Liver (tissue), 9 donors: ENCODE measurements around the gene SLC6A12. TPM values are rescaled to one million over a fixed set of nuclear protein-coding genes. Genes with fewer than 3 reads are reported as not detected.

Experiments used
- DNase-seq: peaks from one replicate; pipeline ENCODE4 v3.0.0-alpha.2; 2017; ENCODE audit warnings: low spot score
- H3K27ac ChIP-seq, 2 donors: one replicate each; pipeline ENCODE4 v1.7.0; 2013; ENCODE audit warnings: inconsistent platforms in 2 of 2, low read length in 2 of 2, control low read depth in 1 of 2, low read depth in 1 of 2, mild to moderate bottlenecking in 1 of 2
- H3K27me3 ChIP-seq, 4 donors: one replicate each; pipeline versions ENCODE4 v1.6.1 to v1.7.0; 2013; ENCODE audit warnings: low read length in 3 of 4, inconsistent platforms in 1 of 4, mild to moderate bottlenecking in 1 of 4, moderate library complexity in 1 of 4; ENCODE audit not compliant: control insufficient read depth in 4 of 4, insufficient read depth in 4 of 4
- H3K36me3 ChIP-seq, 4 donors: one replicate each; pipeline versions ENCODE4 v1.6.1 to v1.7.0; 2013; ENCODE audit warnings: low read length in 3 of 4, mild to moderate bottlenecking in 3 of 4, low read depth in 1 of 4, moderate library complexity in 1 of 4; ENCODE audit not compliant: control insufficient read depth in 4 of 4, insufficient read depth in 3 of 4
- H3K4me1 ChIP-seq, 4 donors: one replicate each; pipeline versions ENCODE4 v1.6.1 to v1.7.0; 2013; ENCODE audit warnings: low read length in 3 of 4, mild to moderate bottlenecking in 3 of 4, moderate library complexity in 1 of 4; ENCODE audit not compliant: control insufficient read depth in 4 of 4, insufficient read depth in 4 of 4
- H3K4me3 ChIP-seq, 3 donors: one replicate each; pipeline versions ENCODE4 v1.6.1 to v1.7.0; 2013; ENCODE audit warnings: low read length in 3 of 3, control low read depth in 1 of 3, low read depth in 1 of 3, mild to moderate bottlenecking in 1 of 3
- H3K9ac ChIP-seq, 2 donors: one replicate each; pipeline ENCODE4 v1.7.0; 2013; ENCODE audit warnings: low read length in 2 of 2, mild to moderate bottlenecking in 2 of 2, moderate library complexity in 2 of 2, control low read depth in 1 of 2, low read depth in 1 of 2
- H3K9me3 ChIP-seq, 4 donors: one replicate each; pipeline versions ENCODE4 v1.6.1 to v1.7.0; 2013; ENCODE audit warnings: low read length in 3 of 4; ENCODE audit not compliant: control insufficient read depth in 4 of 4
- EGR1 ChIP-seq, 2 donors: IDR thresholded peaks; 2 replicates each; pipeline ENCODE4 v1.6.1; 2016 to 2018; ENCODE audit warnings: antibody characterized with exemption in 2 of 2, low read depth in 2 of 2
- FOXA1 ChIP-seq: IDR thresholded peaks from 2 replicates; pipeline ENCODE4 v1.6.1; 2016; ENCODE audit warnings: antibody characterized with exemption
- FOXA2 ChIP-seq: IDR thresholded peaks from 2 replicates; pipeline ENCODE4 v1.6.1; 2016; ENCODE audit warnings: antibody characterized with exemption
- GABPA ChIP-seq, 2 donors: IDR thresholded peaks in 1 of 2; conservative IDR thresholded peaks in 1 of 2; 2 replicates each; pipeline ENCODE4 v1.6.1; 2016; ENCODE audit warnings: antibody characterized with exemption in 2 of 2, mild to moderate bottlenecking in 1 of 2, moderate library complexity in 1 of 2
- HNF4A ChIP-seq, 2 donors: conservative IDR thresholded peaks; 2 replicates each; pipeline ENCODE4 v1.6.1; 2016; ENCODE audit warnings: antibody characterized with exemption in 2 of 2, mild to moderate bottlenecking in 2 of 2
- HNF4G ChIP-seq: IDR thresholded peaks from 2 replicates; pipeline ENCODE4 v1.6.1; 2016; ENCODE audit warnings: antibody characterized with exemption
- JUND ChIP-seq, 2 donors: IDR thresholded peaks; 2 replicates each; pipeline ENCODE4 v1.6.1; 2016; ENCODE audit warnings: antibody characterized with exemption in 2 of 2
- NR2F2 ChIP-seq: IDR thresholded peaks from 2 replicates; pipeline ENCODE4 v1.6.1; 2016; ENCODE audit warnings: antibody characterized with exemption
- RAD21 ChIP-seq, 2 donors: IDR thresholded peaks; 2 replicates each; pipeline ENCODE4 v1.6.1; 2016; ENCODE audit warnings: antibody characterized with exemption in 2 of 2, mild to moderate bottlenecking in 2 of 2
- RXRA ChIP-seq, 2 donors: IDR thresholded peaks; 2 replicates each; pipeline ENCODE4 v1.6.1; 2017 to 2018; ENCODE audit warnings: antibody characterized with exemption in 2 of 2, mild to moderate bottlenecking in 1 of 2
- SP1 ChIP-seq: IDR thresholded peaks from 2 replicates; pipeline ENCODE4 v1.6.1; 2018; ENCODE audit warnings: antibody characterized with exemption, mild to moderate bottlenecking
- TAF1 ChIP-seq: conservative IDR thresholded peaks from 2 replicates; pipeline ENCODE4 v1.6.1; 2016; ENCODE audit warnings: antibody characterized with exemption, mild to moderate bottlenecking
- YY1 ChIP-seq: IDR thresholded peaks from 2 replicates; pipeline ENCODE4 v1.6.1; 2016; ENCODE audit warnings: antibody characterized with exemption, mild to moderate bottlenecking
- ZBTB33 ChIP-seq: IDR thresholded peaks from 2 replicates; pipeline ENCODE4 v1.6.1; 2016; ENCODE audit warnings: antibody characterized with exemption
- WGBS: extraction: QIAGEN DNeasy Blood & Tissue Kit; methylation state at CpG from one replicate; pipeline ENCODE4 v1.1.7; 2013; 5-methylcytosine and 5-hydroxymethylcytosine counted together
- polyA plus RNA-seq, 2 donors: library from polyadenylated mRNA; stranded (reverse) in 1 of 2; unstranded in 1 of 2; fragments of 200-250 nt in 1 of 2; fragments of >200 nt in 1 of 2; fragmentation: Nextera tagmentation in 1 of 2; extraction: Ambion mirVana in 1 of 2; gene quantifications; one replicate each; pipeline versions ENCODE4 v1.2.1 to v1.2.3, GENCODE V29; 2013 to 2015
- total RNA-seq, 2 donors: library from RNA; depleted of rRNA; stranded (reverse); fragments of >200 nt; gene quantifications; one replicate each; pipeline ENCODE4 v1.2.3, GENCODE V29; 2014
- TF ChIP-seq, protein P1 (sequence below): fragments of 150-350 bp; IDR thresholded peaks from 2 replicates; pipeline ENCODE4 v1.5.1; 2017; ENCODE audit warnings: improper control_type of control experiment, low read depth, low read length; ENCODE audit not compliant: missing input control
- TF ChIP-seq, protein P2 (sequence below): IDR thresholded peaks from 2 replicates; pipeline ENCODE4 v1.6.1; 2016; ENCODE audit warnings: antibody characterized with exemption
- TF ChIP-seq, protein P3 (sequence below): IDR thresholded peaks from 2 replicates; pipeline ENCODE4 v1.6.1; 2016; ENCODE audit warnings: antibody characterized with exemption
- TF ChIP-seq, protein P4 (sequence below): IDR thresholded peaks from 2 replicates; pipeline ENCODE4 v1.6.1; 2016; ENCODE audit warnings: antibody characterized with exemption, mild to moderate bottlenecking
- donor health status: healthy.
- donor health status: healthy.
- donor health status: healthy.
- donor health status: healthy.
- donor health status: healthy.

The SLC6A12 gene
- total and polyA plus RNA-seq, 4 donors: 18.2 to 30.3 (median 23.2) TPM

- TF ChIP-seq, protein P1, sequence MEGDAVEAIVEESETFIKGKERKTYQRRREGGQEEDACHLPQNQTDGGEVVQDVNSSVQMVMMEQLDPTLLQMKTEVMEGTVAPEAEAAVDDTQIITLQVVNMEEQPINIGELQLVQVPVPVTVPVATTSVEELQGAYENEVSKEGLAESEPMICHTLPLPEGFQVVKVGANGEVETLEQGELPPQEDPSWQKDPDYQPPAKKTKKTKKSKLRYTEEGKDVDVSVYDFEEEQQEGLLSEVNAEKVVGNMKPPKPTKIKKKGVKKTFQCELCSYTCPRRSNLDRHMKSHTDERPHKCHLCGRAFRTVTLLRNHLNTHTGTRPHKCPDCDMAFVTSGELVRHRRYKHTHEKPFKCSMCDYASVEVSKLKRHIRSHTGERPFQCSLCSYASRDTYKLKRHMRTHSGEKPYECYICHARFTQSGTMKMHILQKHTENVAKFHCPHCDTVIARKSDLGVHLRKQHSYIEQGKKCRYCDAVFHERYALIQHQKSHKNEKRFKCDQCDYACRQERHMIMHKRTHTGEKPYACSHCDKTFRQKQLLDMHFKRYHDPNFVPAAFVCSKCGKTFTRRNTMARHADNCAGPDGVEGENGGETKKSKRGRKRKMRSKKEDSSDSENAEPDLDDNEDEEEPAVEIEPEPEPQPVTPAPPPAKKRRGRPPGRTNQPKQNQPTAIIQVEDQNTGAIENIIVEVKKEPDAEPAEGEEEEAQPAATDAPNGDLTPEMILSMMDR: no peak
- TF ChIP-seq, protein P2, sequence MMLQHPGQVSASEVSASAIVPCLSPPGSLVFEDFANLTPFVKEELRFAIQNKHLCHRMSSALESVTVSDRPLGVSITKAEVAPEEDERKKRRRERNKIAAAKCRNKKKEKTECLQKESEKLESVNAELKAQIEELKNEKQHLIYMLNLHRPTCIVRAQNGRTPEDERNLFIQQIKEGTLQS: no peak
- TF ChIP-seq, protein P3, sequence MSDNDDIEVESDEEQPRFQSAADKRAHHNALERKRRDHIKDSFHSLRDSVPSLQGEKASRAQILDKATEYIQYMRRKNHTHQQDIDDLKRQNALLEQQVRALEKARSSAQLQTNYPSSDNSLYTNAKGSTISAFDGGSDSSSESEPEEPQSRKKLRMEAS: no peak
- TF ChIP-seq EGR1 (IDR thresholded peaks at IDR 0.05; ENCODE audit: low read depth in 2 of 2): no peak
- TF ChIP-seq NR2F2: no peak
- no peak for TF ChIP-seq YY1
Observed at GRCh38 chr12:197911-198695, 15.9 kb downstream of the SLC6A12 start (continued).

- 93% methylated on average over 3 of the region's 3 CpGs for WGBS
- no peak overlapping the region for H3K9ac ChIP-seq
- no peaks in the 10 kb centered on the region for H3K4me1 ChIP-seq
- no peak overlapping the region for H3K27ac ChIP-seq
- H3K36me3 ChIP-seq: peaks cover 0 to 95% (median 53%) of the 10 kb centered on the region in 4 donors
- no peak for DNase-seq
- H3K27me3 ChIP-seq: no peaks in the 10 kb centered on the region
- no peak overlapping the region for H3K4me3 ChIP-seq
- TF ChIP-seq GABPA (IDR thresholded peaks at IDR 0.05 in 1 of 2, conservative IDR thresholded peaks at IDR 0.05 in 1 of 2) (no peak), RAD21 (IDR thresholded peaks at IDR 0.05) (no peak), JUND (IDR thresholded peaks at IDR 0.05) (no peak), RXRA (IDR thresholded peaks at IDR 0.05) (no peak), HNF4G (no peak)
- H3K9me3 ChIP-seq: no peaks in the 10 kb centered on the region
Observed at GRCh38 chr12:197347-197746, 16.6 kb downstream of the SLC6A12 start.

- no peaks in the 10 kb centered on the region for H3K4me1 ChIP-seq
- no peak overlapping the region for H3K4me3 ChIP-seq
- H3K36me3 ChIP-seq: peaks cover 0 to 92% (median 50%) of the 10 kb centered on the region in 4 donors
- DNase-seq: no peak
- no peaks in the 10 kb centered on the region for H3K27me3 ChIP-seq
- H3K9me3 ChIP-seq: no peaks in the 10 kb centered on the region
- WGBS: 81% methylated on average over 4 of the region's 4 CpGs
- no peak overlapping the region for H3K9ac ChIP-seq
- H3K27ac ChIP-seq: no peak overlapping the region
- TF ChIP-seq ZBTB33: no peak
- no peak for TF ChIP-seq GABPA (IDR thresholded peaks at IDR 0.05 in 1 of 2, conservative IDR thresholded peaks at IDR 0.05 in 1 of 2)
- TF ChIP-seq FOXA2: no peak
- no peak for TF ChIP-seq TAF1
- no peak for TF ChIP-seq YY1
- TF ChIP-seq, protein P4, sequence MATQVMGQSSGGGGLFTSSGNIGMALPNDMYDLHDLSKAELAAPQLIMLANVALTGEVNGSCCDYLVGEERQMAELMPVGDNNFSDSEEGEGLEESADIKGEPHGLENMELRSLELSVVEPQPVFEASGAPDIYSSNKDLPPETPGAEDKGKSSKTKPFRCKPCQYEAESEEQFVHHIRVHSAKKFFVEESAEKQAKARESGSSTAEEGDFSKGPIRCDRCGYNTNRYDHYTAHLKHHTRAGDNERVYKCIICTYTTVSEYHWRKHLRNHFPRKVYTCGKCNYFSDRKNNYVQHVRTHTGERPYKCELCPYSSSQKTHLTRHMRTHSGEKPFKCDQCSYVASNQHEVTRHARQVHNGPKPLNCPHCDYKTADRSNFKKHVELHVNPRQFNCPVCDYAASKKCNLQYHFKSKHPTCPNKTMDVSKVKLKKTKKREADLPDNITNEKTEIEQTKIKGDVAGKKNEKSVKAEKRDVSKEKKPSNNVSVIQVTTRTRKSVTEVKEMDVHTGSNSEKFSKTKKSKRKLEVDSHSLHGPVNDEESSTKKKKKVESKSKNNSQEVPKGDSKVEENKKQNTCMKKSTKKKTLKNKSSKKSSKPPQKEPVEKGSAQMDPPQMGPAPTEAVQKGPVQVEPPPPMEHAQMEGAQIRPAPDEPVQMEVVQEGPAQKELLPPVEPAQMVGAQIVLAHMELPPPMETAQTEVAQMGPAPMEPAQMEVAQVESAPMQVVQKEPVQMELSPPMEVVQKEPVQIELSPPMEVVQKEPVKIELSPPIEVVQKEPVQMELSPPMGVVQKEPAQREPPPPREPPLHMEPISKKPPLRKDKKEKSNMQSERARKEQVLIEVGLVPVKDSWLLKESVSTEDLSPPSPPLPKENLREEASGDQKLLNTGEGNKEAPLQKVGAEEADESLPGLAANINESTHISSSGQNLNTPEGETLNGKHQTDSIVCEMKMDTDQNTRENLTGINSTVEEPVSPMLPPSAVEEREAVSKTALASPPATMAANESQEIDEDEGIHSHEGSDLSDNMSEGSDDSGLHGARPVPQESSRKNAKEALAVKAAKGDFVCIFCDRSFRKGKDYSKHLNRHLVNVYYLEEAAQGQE: no peak
- no peak for TF ChIP-seq RXRA (IDR thresholded peaks at IDR 0.05)
- no peak for TF ChIP-seq FOXA1
- TF ChIP-seq, protein P2: no peak
- no peak for TF ChIP-seq NR2F2
- TF ChIP-seq, protein P1: no peak
- TF ChIP-seq SP1: no peak
- TF ChIP-seq EGR1 (IDR thresholded peaks at IDR 0.05; ENCODE audit: low read depth in 2 of 2): no peak
- TF ChIP-seq RAD21 (IDR thresholded peaks at IDR 0.05): no peak
- TF ChIP-seq, protein P3: no peak
- TF ChIP-seq HNF4A (conservative IDR thresholded peaks at IDR 0.05): no peak
- TF ChIP-seq JUND (IDR thresholded peaks at IDR 0.05): no peak
Observed at GRCh38 chr12:196436-196835, 17.5 kb downstream of the SLC6A12 start.
